ENCODE data around the gene SYNGAP1. TPM values are rescaled to one million over a fixed set of nuclear protein-coding genes. Genes with fewer than 3 reads are reported as not detected.

The SYNGAP1 gene
- total and polyA plus RNA-seq, 4 donors: 0.32 to 1.8 (median 1.1) TPM

DNA sequence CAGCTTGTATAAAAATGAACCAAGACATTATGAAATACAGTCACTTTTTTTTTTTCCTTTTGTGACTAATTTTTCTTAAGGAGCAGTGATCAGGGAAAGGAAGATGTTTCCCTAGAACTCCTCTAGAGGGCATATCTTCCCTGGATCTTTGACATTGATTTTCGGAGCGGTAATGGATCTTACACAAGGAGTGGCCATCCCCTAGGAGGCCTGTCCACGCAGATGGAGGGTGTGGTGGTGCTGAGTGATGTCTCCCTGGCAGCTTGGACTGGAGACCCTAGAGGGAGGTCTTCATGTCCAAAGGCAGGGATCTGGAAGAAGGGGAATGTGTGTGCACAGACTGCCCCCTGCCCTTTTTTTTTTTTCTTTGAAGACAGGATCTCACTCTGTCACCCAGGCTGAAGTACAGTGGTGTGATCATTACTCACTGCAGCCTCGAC lies 35.3 kb upstream of the SYNGAP1 start:
- DNase-seq (ENCODE audit: low spot score): no peak
- H3K36me3 ChIP-seq (ENCODE audit: control insufficient read depth in 4 of 4, insufficient read depth in 3 of 4, low read depth in 1 of 4, low read length in 3 of 4): no peaks in the 10 kb centered on the region
- no peak overlapping the region for H3K27ac ChIP-seq (ENCODE audit: low read depth in 1 of 2, low read length in 2 of 2)
- no peak overlapping the region for H3K4me3 ChIP-seq (ENCODE audit: low read depth in 1 of 3, low read length in 3 of 3)
- H3K27me3 ChIP-seq (ENCODE audit: control insufficient read depth in 4 of 4, insufficient read depth in 4 of 4, low read length in 3 of 4): no peaks in the 10 kb centered on the region
- WGBS: 50% methylated on average over 4 of the region's 4 CpGs
- no peaks in the 10 kb centered on the region for H3K4me1 ChIP-seq (ENCODE audit: control insufficient read depth in 4 of 4, insufficient read depth in 4 of 4, low read length in 3 of 4)
- TF ChIP-seq, protein P1, sequence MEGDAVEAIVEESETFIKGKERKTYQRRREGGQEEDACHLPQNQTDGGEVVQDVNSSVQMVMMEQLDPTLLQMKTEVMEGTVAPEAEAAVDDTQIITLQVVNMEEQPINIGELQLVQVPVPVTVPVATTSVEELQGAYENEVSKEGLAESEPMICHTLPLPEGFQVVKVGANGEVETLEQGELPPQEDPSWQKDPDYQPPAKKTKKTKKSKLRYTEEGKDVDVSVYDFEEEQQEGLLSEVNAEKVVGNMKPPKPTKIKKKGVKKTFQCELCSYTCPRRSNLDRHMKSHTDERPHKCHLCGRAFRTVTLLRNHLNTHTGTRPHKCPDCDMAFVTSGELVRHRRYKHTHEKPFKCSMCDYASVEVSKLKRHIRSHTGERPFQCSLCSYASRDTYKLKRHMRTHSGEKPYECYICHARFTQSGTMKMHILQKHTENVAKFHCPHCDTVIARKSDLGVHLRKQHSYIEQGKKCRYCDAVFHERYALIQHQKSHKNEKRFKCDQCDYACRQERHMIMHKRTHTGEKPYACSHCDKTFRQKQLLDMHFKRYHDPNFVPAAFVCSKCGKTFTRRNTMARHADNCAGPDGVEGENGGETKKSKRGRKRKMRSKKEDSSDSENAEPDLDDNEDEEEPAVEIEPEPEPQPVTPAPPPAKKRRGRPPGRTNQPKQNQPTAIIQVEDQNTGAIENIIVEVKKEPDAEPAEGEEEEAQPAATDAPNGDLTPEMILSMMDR (IDR thresholded peaks at IDR 0.05; ENCODE audit: low read depth, low read length, missing input control): peak; percentile 15
- TF ChIP-seq, protein P2, sequence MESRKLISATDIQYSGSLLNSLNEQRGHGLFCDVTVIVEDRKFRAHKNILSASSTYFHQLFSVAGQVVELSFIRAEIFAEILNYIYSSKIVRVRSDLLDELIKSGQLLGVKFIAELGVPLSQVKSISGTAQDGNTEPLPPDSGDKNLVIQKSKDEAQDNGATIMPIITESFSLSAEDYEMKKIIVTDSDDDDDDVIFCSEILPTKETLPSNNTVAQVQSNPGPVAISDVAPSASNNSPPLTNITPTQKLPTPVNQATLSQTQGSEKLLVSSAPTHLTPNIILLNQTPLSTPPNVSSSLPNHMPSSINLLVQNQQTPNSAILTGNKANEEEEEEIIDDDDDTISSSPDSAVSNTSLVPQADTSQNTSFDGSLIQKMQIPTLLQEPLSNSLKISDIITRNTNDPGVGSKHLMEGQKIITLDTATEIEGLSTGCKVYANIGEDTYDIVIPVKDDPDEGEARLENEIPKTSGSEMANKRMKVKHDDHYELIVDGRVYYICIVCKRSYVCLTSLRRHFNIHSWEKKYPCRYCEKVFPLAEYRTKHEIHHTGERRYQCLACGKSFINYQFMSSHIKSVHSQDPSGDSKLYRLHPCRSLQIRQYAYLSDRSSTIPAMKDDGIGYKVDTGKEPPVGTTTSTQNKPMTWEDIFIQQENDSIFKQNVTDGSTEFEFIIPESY (IDR thresholded peaks at IDR 0.05): no peak
- peak; percentile 5 to 6 for TF ChIP-seq RAD21 (IDR thresholded peaks at IDR 0.05)
- no peaks in the 10 kb centered on the region for H3K9me3 ChIP-seq (ENCODE audit: control insufficient read depth in 4 of 4, low read length in 3 of 4)
- no peak overlapping the region for H3K9ac ChIP-seq (ENCODE audit: low read depth in 1 of 2, low read length in 2 of 2)

DNA sequence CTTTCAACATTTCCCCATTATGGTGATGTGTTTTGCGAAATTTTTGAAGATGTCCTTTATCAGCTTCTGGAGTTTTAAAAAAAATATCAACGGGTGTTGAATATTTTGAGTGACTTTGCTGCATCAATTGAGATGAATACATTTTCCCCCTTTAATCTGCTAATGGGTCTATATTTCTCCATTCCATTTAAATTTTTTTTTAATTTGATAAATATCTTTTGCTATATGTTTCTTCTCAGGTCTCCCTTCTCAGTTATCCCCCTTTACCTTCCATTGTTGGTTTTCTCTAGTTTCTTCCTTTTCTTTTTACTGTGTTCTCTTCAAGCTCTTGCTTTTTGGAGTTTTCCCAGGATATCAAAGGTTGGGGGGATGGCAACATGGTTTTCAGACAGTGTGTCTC lies 29.7 kb upstream of the SYNGAP1 start:
- no peaks in the 10 kb centered on the region for H3K27me3 ChIP-seq (ENCODE audit: control insufficient read depth in 4 of 4, insufficient read depth in 4 of 4, low read length in 3 of 4)
- WGBS: 90% methylated on average over 2 of the region's 2 CpGs
- H3K9me3 ChIP-seq (ENCODE audit: control insufficient read depth in 4 of 4, low read length in 3 of 4): no peaks in the 10 kb centered on the region

More for the DNA sequence above, 29.7 kb upstream of the SYNGAP1 start:
- no peaks in the 10 kb centered on the region for H3K36me3 ChIP-seq (ENCODE audit: control insufficient read depth in 4 of 4, insufficient read depth in 3 of 4, low read depth in 1 of 4, low read length in 3 of 4)
- no peak overlapping the region for H3K27ac ChIP-seq (ENCODE audit: low read depth in 1 of 2, low read length in 2 of 2)
- H3K9ac ChIP-seq (ENCODE audit: low read depth in 1 of 2, low read length in 2 of 2): no peak overlapping the region
- H3K4me1 ChIP-seq (ENCODE audit: control insufficient read depth in 4 of 4, insufficient read depth in 4 of 4, low read length in 3 of 4): peaks cover 0 to 10% (median 8%) of the 10 kb centered on the region in 4 donors
- no peak overlapping the region for H3K4me3 ChIP-seq (ENCODE audit: low read depth in 1 of 3, low read length in 3 of 3)
- TF ChIP-seq, protein P3, sequence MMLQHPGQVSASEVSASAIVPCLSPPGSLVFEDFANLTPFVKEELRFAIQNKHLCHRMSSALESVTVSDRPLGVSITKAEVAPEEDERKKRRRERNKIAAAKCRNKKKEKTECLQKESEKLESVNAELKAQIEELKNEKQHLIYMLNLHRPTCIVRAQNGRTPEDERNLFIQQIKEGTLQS (IDR thresholded peaks at IDR 0.05): no peak
- TF ChIP-seq RXRA (IDR thresholded peaks at IDR 0.05) (no peak), FOXA1 (IDR thresholded peaks at IDR 0.05) (no peak), HNF4G (IDR thresholded peaks at IDR 0.05) (no peak), FOXA2 (IDR thresholded peaks at IDR 0.05) (no peak), GABPA (IDR thresholded peaks at IDR 0.05 in 1 of 2, conservative IDR thresholded peaks at IDR 0.05 in 1 of 2) (no peak), JUND (IDR thresholded peaks at IDR 0.05) (no peak), TAF1 (conservative IDR thresholded peaks at IDR 0.05) (no peak), EGR1 (IDR thresholded peaks at IDR 0.05; ENCODE audit: low read depth in 2 of 2) (no peak), HNF4A (conservative IDR thresholded peaks at IDR 0.05) (no peak), SP1 (IDR thresholded peaks at IDR 0.05) (no peak), RAD21 (IDR thresholded peaks at IDR 0.05) (no peak), YY1 (IDR thresholded peaks at IDR 0.05) (no peak), NR2F2 (IDR thresholded peaks at IDR 0.05) (no peak)
- TF ChIP-seq, protein P4, sequence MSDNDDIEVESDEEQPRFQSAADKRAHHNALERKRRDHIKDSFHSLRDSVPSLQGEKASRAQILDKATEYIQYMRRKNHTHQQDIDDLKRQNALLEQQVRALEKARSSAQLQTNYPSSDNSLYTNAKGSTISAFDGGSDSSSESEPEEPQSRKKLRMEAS (IDR thresholded peaks at IDR 0.05): no peak
- TF ChIP-seq, protein P1 (IDR thresholded peaks at IDR 0.05; ENCODE audit: low read depth, low read length, missing input control): no peak
- TF ChIP-seq, protein P2 (IDR thresholded peaks at IDR 0.05): no peak
- TF ChIP-seq, protein P5, sequence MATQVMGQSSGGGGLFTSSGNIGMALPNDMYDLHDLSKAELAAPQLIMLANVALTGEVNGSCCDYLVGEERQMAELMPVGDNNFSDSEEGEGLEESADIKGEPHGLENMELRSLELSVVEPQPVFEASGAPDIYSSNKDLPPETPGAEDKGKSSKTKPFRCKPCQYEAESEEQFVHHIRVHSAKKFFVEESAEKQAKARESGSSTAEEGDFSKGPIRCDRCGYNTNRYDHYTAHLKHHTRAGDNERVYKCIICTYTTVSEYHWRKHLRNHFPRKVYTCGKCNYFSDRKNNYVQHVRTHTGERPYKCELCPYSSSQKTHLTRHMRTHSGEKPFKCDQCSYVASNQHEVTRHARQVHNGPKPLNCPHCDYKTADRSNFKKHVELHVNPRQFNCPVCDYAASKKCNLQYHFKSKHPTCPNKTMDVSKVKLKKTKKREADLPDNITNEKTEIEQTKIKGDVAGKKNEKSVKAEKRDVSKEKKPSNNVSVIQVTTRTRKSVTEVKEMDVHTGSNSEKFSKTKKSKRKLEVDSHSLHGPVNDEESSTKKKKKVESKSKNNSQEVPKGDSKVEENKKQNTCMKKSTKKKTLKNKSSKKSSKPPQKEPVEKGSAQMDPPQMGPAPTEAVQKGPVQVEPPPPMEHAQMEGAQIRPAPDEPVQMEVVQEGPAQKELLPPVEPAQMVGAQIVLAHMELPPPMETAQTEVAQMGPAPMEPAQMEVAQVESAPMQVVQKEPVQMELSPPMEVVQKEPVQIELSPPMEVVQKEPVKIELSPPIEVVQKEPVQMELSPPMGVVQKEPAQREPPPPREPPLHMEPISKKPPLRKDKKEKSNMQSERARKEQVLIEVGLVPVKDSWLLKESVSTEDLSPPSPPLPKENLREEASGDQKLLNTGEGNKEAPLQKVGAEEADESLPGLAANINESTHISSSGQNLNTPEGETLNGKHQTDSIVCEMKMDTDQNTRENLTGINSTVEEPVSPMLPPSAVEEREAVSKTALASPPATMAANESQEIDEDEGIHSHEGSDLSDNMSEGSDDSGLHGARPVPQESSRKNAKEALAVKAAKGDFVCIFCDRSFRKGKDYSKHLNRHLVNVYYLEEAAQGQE (IDR thresholded peaks at IDR 0.05): no peak
- DNase-seq (ENCODE audit: low spot score): no peak

All from liver (tissue), 9 donors.